GM23338 (cell line): ENCODE data around the gene DAPK3. TPM values are rescaled to one million over a fixed set of nuclear protein-coding genes. Genes with fewer than 3 reads are reported as not detected.

Experiments
- ATAC-seq: fragments of 200-7000 bp; cut with Tn5 transposase; 3 replicates; pipeline ENCODE4 v1.9.1; 2020
- DNase-seq: peaks from one replicate; pipeline ENCODE4 v3.0.0-alpha.2; 2015; ENCODE audit warnings: low spot score
- H2AFZ ChIP-seq: fragments of 200-600 bp; sonication (generic); 2 replicates; pipeline ENCODE4 v1.8.0; 2016; ENCODE audit warnings: antibody characterized with exemption, mild to moderate bottlenecking, moderate library complexity
- H3F3A ChIP-seq: fragments of 200-600 bp; sonication (generic); replicated peaks from 2 replicates; pipeline ENCODE4 v1.8.0; 2017; ENCODE audit warnings: antibody characterized with exemption, mixed run types, low read depth
- H3K27ac ChIP-seq: fragments of 200-600 bp; sonication (generic); 2 replicates; pipeline ENCODE4 v1.6.1; 2016; ENCODE audit warnings: low read depth
- H3K27me3 ChIP-seq: fragments of 200-600 bp; sonication (generic); 2 replicates; pipeline ENCODE4 v1.8.0; 2016; ENCODE audit warnings: mild to moderate bottlenecking, mixed run types, moderate library complexity; ENCODE audit not compliant: insufficient read depth
- H3K36me3 ChIP-seq: fragments of 200-600 bp; sonication (generic); 2 replicates; pipeline ENCODE4 v1.8.0; 2016; ENCODE audit warnings: mild to moderate bottlenecking; ENCODE audit not compliant: insufficient read depth
- H3K4me1 ChIP-seq: fragments of 200-600 bp; sonication (generic); 2 replicates; pipeline ENCODE4 v1.8.0; 2016; ENCODE audit warnings: mild to moderate bottlenecking, moderate library complexity; ENCODE audit not compliant: insufficient read depth
- H3K4me2 ChIP-seq: fragments of 200-600 bp; sonication (generic); 2 replicates; pipeline ENCODE4 v1.7.1; 2017; ENCODE audit warnings: mixed run types
- H3K4me3 ChIP-seq: fragments of 200-600 bp; sonication (generic); 2 replicates; pipeline ENCODE4 v1.6.1; 2016; ENCODE audit warnings: mixed run types
- H3K79me2 ChIP-seq: fragments of 200-600 bp; sonication (generic); replicated peaks from 2 replicates; pipeline ENCODE4 v1.8.0; 2017; ENCODE audit warnings: mild to moderate bottlenecking; ENCODE audit not compliant: insufficient read depth
- H3K9me2 ChIP-seq: fragments of 200-600 bp; sonication (generic); 2 replicates; pipeline ENCODE4 v1.8.0; 2017; ENCODE audit not compliant: insufficient read depth
- H4K20me1 ChIP-seq: fragments of 200-600 bp; sonication (generic); replicated peaks from 2 replicates; pipeline ENCODE4 v1.8.0; 2017; ENCODE audit warnings: mild to moderate bottlenecking; ENCODE audit not compliant: insufficient read depth
- H3K27ac Mint-ChIP-seq: 2 replicates; pipeline ENCODE4 v1.8.0; 2020; ENCODE audit warnings: inconsistent platforms, mild to moderate bottlenecking, moderate library complexity, mixed read lengths
- H3K27me3 Mint-ChIP-seq: 3 replicates; pipeline ENCODE4 v1.8.0; 2022; ENCODE audit warnings: low read depth, mild to moderate bottlenecking, moderate library complexity, mixed read lengths, inconsistent platforms; ENCODE audit not compliant: insufficient read depth, poor library complexity
- H3K36me3 Mint-ChIP-seq: 3 replicates; pipeline ENCODE4 v1.8.0; 2021; ENCODE audit warnings: low read depth, mild to moderate bottlenecking, inconsistent platforms, moderate library complexity, mixed read lengths
- H3K4me1 Mint-ChIP-seq: 3 replicates; pipeline ENCODE4 v1.8.0; 2020; ENCODE audit warnings: mild to moderate bottlenecking, inconsistent platforms, mixed read lengths
- H3K4me3 Mint-ChIP-seq: 3 replicates; pipeline ENCODE4 v1.8.0; 2021; ENCODE audit warnings: moderate library complexity, mild to moderate bottlenecking, inconsistent platforms, mixed read lengths
- H3K9me3 Mint-ChIP-seq: 3 replicates; pipeline ENCODE4 v1.8.0; 2020; ENCODE audit warnings: moderate library complexity, mild to moderate bottlenecking, inconsistent platforms, mixed read lengths
- CREB1 ChIP-seq: fragments of 250-450 bp; sonication (Bioruptor Pico); IDR thresholded peaks from 2 replicates; pipeline ENCODE4 v1.5.0; 2020; ENCODE audit warnings: low read depth, mild to moderate bottlenecking, moderate library complexity
- ETS1 ChIP-seq: IDR thresholded peaks from 2 replicates; pipeline ENCODE4 v1.6.1; 2016; ENCODE audit warnings: antibody characterized with exemption
- EZH2phosphoT487 ChIP-seq: fragments of 200-600 bp; sonication (generic); IDR thresholded peaks from one replicate; pipeline ENCODE4 v1.8.1; 2018; ENCODE audit warnings: antibody characterized with exemption; ENCODE audit not compliant: unreplicated experiment
- JUNB ChIP-seq: IDR thresholded peaks from one replicate; pipeline ENCODE4 v1.6.1; 2016; ENCODE audit warnings: antibody characterized with exemption; ENCODE audit not compliant: unreplicated experiment
- POLR2AphosphoS5 ChIP-seq: IDR thresholded peaks from 2 replicates; pipeline ENCODE4 v1.6.1; 2016; ENCODE audit warnings: antibody characterized with exemption, low read depth
- STAT1 ChIP-seq: IDR thresholded peaks from one replicate; pipeline ENCODE4 v1.6.1; 2016; ENCODE audit warnings: antibody characterized with exemption; ENCODE audit not compliant: unreplicated experiment
- ZNF331 ChIP-seq: fragments of 250-450 bp; sonication (Bioruptor Pico); IDR thresholded peaks from 2 replicates; pipeline ENCODE4 v1.5.0; 2020; ENCODE audit warnings: low read depth, mild to moderate bottlenecking, moderate library complexity
- polyA plus RNA-seq: library from polyadenylated mRNA; unstranded; fragments of >200 nt; fragmentation: Nextera tagmentation; extraction: Ambion mirVana; gene quantifications from 2 replicates; pipeline ENCODE4 v1.2.1, GENCODE V29; 2016
- total RNA-seq: library from RNA; depleted of rRNA; stranded (reverse); fragments of >200 nt; shearing (Covaris generic); gene quantifications from 2 replicates; pipeline ENCODE4 v1.2.3, GENCODE V29; 2014
- TF ChIP-seq, protein P1 (sequence below), 2 experiments: fragments of 200-600 bp in 1 of 2; sonication (generic) in 1 of 2; conservative IDR thresholded peaks; 2 replicates each; pipeline versions ENCODE4 v1.5.1 to v1.6.1; 2016 to 2017; ENCODE audit warnings: antibody characterized with exemption in 2 of 2, low read depth in 2 of 2, mild to moderate bottlenecking in 2 of 2, moderate library complexity in 1 of 2
- TF ChIP-seq, protein P2 (sequence below): fragments of 250-450 bp; sonication (Bioruptor Pico); IDR thresholded peaks from 2 replicates; pipeline ENCODE4 v1.5.0; 2020; ENCODE audit warnings: mild to moderate bottlenecking, moderate library complexity

The DAPK3 gene
- total and polyA plus RNA-seq, 2 experiments from 2014 or later: 32.1 to 95.6 TPM

DNA sequence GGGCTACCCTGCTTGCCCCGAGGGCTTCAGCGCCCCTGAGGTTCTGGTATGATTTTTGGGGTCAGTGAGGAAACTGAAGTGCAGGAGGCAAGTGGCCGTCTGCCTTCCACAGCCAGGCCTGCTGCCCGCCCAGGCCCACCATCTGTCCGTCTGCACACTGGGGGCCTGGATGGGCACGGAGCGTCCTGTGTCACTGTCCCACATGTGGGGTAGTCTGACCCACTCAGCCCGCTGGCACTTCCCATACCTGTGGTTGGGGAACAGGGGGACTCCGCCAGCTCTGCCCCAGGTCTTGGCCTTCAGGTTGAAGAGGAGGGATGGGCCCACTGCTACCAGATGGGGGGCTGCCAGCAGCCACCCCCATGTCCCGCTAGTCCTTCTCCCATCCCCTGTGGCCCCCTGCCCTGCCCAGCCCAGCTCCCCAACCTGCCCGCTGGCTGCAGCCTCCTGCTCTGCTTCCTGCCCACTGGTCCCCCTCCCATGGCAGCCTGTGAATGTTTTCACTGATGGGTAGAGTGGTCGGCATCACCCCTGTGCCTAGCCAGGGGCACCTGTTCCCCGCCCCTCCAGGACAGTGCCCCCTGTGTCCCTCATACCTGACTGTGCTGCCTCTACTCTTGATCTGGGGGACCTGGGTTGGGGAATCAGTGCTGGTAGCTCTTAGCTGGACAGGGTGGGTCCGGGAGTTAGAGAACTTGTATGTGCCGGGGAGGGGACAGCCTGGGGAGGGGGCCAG, 46.2 kb upstream of the DAPK3 start:
- Histone ChIP-seq H4K20me1 (peaks cover 5% of the 10 kb centered on the region), H3K27me3 (no peaks in the 10 kb centered on the region), H2AFZ (no peak overlapping the region), H3K9me2 (no peaks in the 10 kb centered on the region), H3K4me2 (no peak overlapping the region), H3K4me3 (no peak overlapping the region), H3K36me3 (peaks cover 3% of the 10 kb centered on the region; the same call in 1 of the 2 replicates), H3F3A (no peaks in the 10 kb centered on the region), H3K27ac (no peak overlapping the region), H3K4me1 (no peaks in the 10 kb centered on the region), H3K79me2 (peaks cover 57% of the 10 kb centered on the region)
- TF ChIP-seq, protein P1, sequence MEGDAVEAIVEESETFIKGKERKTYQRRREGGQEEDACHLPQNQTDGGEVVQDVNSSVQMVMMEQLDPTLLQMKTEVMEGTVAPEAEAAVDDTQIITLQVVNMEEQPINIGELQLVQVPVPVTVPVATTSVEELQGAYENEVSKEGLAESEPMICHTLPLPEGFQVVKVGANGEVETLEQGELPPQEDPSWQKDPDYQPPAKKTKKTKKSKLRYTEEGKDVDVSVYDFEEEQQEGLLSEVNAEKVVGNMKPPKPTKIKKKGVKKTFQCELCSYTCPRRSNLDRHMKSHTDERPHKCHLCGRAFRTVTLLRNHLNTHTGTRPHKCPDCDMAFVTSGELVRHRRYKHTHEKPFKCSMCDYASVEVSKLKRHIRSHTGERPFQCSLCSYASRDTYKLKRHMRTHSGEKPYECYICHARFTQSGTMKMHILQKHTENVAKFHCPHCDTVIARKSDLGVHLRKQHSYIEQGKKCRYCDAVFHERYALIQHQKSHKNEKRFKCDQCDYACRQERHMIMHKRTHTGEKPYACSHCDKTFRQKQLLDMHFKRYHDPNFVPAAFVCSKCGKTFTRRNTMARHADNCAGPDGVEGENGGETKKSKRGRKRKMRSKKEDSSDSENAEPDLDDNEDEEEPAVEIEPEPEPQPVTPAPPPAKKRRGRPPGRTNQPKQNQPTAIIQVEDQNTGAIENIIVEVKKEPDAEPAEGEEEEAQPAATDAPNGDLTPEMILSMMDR (conservative IDR thresholded peaks at IDR 0.05; ENCODE audit: low read depth in 2 of 2): no peak
- TF ChIP-seq, protein P2, sequence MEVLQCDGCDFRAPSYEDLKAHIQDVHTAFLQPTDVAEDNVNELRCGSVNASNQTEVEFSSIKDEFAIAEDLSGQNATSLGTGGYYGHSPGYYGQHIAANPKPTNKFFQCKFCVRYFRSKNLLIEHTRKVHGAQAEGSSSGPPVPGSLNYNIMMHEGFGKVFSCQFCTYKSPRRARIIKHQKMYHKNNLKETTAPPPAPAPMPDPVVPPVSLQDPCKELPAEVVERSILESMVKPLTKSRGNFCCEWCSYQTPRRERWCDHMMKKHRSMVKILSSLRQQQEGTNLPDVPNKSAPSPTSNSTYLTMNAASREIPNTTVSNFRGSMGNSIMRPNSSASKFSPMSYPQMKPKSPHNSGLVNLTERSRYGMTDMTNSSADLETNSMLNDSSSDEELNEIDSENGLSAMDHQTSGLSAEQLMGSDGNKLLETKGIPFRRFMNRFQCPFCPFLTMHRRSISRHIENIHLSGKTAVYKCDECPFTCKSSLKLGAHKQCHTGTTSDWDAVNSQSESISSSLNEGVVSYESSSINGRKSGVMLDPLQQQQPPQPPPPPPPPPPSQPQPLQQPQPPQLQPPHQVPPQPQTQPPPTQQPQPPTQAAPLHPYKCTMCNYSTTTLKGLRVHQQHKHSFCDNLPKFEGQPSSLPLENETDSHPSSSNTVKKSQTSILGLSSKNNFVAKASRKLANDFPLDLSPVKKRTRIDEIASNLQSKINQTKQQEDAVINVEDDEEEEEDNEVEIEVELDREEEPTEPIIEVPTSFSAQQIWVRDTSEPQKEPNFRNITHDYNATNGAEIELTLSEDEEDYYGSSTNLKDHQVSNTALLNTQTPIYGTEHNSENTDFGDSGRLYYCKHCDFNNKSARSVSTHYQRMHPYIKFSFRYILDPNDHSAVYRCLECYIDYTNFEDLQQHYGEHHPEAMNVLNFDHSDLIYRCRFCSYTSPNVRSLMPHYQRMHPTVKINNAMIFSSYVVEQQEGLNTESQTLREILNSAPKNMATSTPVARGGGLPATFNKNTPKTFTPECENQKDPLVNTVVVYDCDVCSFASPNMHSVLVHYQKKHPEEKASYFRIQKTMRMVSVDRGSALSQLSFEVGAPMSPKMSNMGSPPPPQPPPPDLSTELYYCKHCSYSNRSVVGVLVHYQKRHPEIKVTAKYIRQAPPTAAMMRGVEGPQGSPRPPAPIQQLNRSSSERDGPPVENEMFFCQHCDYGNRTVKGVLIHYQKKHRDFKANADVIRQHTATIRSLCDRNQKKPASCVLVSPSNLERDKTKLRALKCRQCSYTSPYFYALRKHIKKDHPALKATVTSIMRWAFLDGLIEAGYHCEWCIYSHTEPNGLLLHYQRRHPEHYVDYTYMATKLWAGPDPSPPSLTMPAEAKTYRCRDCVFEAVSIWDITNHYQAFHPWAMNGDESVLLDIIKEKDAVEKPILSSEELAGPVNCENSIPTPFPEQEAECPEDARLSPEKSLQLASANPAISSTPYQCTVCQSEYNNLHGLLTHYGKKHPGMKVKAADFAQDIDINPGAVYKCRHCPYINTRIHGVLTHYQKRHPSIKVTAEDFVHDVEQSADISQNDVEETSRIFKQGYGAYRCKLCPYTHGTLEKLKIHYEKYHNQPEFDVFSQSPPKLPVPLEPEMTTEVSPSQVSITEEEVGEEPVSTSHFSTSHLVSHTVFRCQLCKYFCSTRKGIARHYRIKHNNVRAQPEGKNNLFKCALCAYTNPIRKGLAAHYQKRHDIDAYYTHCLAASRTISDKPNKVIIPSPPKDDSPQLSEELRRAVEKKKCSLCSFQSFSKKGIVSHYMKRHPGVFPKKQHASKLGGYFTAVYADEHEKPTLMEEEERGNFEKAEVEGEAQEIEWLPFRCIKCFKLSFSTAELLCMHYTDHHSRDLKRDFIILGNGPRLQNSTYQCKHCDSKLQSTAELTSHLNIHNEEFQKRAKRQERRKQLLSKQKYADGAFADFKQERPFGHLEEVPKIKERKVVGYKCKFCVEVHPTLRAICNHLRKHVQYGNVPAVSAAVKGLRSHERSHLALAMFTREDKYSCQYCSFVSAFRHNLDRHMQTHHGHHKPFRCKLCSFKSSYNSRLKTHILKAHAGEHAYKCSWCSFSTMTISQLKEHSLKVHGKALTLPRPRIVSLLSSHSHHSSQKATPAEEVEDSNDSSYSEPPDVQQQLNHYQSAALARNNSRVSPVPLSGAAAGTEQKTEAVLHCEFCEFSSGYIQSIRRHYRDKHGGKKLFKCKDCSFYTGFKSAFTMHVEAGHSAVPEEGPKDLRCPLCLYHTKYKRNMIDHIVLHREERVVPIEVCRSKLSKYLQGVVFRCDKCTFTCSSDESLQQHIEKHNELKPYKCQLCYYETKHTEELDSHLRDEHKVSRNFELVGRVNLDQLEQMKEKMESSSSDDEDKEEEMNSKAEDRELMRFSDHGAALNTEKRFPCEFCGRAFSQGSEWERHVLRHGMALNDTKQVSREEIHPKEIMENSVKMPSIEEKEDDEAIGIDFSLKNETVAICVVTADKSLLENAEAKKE (CRISPR knock-in tag): no peak
- TF ChIP-seq JUNB (no peak), ZNF331 (CRISPR knock-in tag) (no peak), EZH2phosphoT487 (no peak), POLR2AphosphoS5 (no peak), ETS1 (no peak), CREB1 (no peak), STAT1 (no peak)
- ATAC-seq: no peak
- H3K4me3 Mint-ChIP-seq: no peak overlapping the region
- H3K36me3 Mint-ChIP-seq: peaks cover 11% of the 10 kb centered on the region
- H3K4me1 Mint-ChIP-seq: no peaks in the 10 kb centered on the region
- H3K9me3 Mint-ChIP-seq: no peaks in the 10 kb centered on the region
- no peak for DNase-seq
- peaks cover 5% of the 10 kb centered on the region for H3K27me3 Mint-ChIP-seq
- H3K27ac Mint-ChIP-seq: no peak overlapping the region
